ENCODE measurements around the gene TRPC4.

DNA sequence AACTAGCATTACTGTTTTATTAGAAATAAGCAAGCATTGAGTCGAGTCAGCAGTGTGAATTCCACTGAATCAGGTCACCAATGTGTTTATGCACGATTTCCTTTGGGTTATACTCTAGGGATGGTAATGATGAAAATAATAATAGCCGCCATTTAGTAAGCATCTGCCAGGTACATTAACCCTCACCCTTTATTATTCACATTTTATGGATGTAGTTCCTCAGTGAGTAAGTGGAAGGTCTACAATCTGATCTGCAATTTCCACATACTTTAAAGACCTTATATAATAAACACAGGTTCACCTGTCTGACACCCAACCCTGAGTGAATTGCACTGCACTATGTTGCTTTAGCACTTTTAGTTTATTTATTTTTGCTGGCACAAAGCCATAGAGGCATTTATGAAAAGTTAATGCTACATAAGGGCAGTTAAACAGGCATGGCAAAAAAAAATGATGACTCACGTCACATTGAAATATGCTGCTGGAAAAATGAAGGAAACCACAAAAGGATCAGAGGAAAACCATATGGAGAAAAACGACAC lies 122.4 kb downstream of the TRPC4 start:
- TF ChIP-seq, protein P1, sequence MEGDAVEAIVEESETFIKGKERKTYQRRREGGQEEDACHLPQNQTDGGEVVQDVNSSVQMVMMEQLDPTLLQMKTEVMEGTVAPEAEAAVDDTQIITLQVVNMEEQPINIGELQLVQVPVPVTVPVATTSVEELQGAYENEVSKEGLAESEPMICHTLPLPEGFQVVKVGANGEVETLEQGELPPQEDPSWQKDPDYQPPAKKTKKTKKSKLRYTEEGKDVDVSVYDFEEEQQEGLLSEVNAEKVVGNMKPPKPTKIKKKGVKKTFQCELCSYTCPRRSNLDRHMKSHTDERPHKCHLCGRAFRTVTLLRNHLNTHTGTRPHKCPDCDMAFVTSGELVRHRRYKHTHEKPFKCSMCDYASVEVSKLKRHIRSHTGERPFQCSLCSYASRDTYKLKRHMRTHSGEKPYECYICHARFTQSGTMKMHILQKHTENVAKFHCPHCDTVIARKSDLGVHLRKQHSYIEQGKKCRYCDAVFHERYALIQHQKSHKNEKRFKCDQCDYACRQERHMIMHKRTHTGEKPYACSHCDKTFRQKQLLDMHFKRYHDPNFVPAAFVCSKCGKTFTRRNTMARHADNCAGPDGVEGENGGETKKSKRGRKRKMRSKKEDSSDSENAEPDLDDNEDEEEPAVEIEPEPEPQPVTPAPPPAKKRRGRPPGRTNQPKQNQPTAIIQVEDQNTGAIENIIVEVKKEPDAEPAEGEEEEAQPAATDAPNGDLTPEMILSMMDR (IDR thresholded peaks at IDR 0.05; ENCODE audit: low read depth, low read length) = no peak
- TF ChIP-seq EZH2phosphoT487 (IDR thresholded peaks at IDR 0.05; ENCODE audit: low read depth) = no peak

Data from OCI-LY3 (cell line).